HepG2 (cell line): ENCODE results near the gene MCU. TPM values are rescaled to one million over a fixed set of nuclear protein-coding genes. Genes with fewer than 3 reads are reported as not detected.

Experiments used
- ATAC-seq: fragments of 200-7000 bp; cut with Tn5 transposase; 3 replicates; pipeline ENCODE4 v1.9.1; 2020; ENCODE audit warnings: mild to moderate bottlenecking, moderate library complexity
- BruUV-seq: library from RNA; stranded (reverse); fragments of 400-500 nt; replicated peaks from 2 replicates; lab custom pipeline; 2021; lab: Mats Ljungman, UMichigan
- CTCF ChIA-PET: fragments of 300-600 bp; formaldehyde crosslinking; extraction: SDS; loops from one replicate; lab custom pipeline; 2021; ENCODE audit warnings: low total read pairs, inconsistent platforms, low intra/inter-chr PET ratio; lab: Yijun Ruan, JAX
- POLR2A ChIA-PET: fragments of 350-600 bp; sonication (Branson Sonifier 250); formaldehyde crosslinking; loops from one replicate; lab custom pipeline; 2020; ENCODE audit warnings: antibody characterized with exemption, inconsistent platforms; lab: Yijun Ruan, JAX
- DNase-seq: peaks from one replicate; pipeline ENCODE4 v3.0.0-alpha.2; 2015; ENCODE audit warnings: low spot score
- FAIRE-seq: peaks from 3 replicates; lab custom pipeline; 2011; peaks lifted over from hg19 to GRCh38; lab: Jason Lieb, UNC
- H2AFZ ChIP-seq: one replicate; pipeline ENCODE4 v1.6.1; 2011; ENCODE audit warnings: low read length, inconsistent platforms
- H3K27ac ChIP-seq: fragments of 300-600 bp; 3 replicates; pipeline ENCODE4 v1.8.0; 2011; ENCODE audit warnings: mixed run types, mild to moderate bottlenecking, mixed read lengths, low read length, inconsistent platforms; ENCODE audit not compliant: insufficient read depth; ENCODE audit errors: extremely low read length
- H3K27me3 ChIP-seq, 2 experiments: fragments of 200-600 bp in 1 of 2; 2 replicates in 1 of 2; 3 replicates in 1 of 2; pipeline versions ENCODE4 v1.6.0 to v1.8.0; 2011; ENCODE audit warnings: low read length in 2 of 2, mild to moderate bottlenecking in 2 of 2, moderate library complexity in 2 of 2, inconsistent platforms in 1 of 2; ENCODE audit not compliant: insufficient read depth in 2 of 2, control insufficient read depth in 1 of 2
- H3K36me3 ChIP-seq, 2 experiments: fragments of 200-600 bp in 1 of 2; replicated peaks in 1 of 2; 2 replicates in 1 of 2; 3 replicates in 1 of 2; pipeline versions ENCODE4 v1.5.1 to v1.8.0; 2011; ENCODE audit warnings: low read length in 2 of 2, inconsistent platforms in 1 of 2; ENCODE audit not compliant: insufficient read depth in 2 of 2, control insufficient read depth in 1 of 2
- H3K4me1 ChIP-seq: 2 replicates; pipeline ENCODE4 v1.5.1; 2012; ENCODE audit warnings: low read length, inconsistent platforms; ENCODE audit not compliant: insufficient read depth
- H3K4me2 ChIP-seq: 2 replicates; pipeline ENCODE4 v1.6.0; 2011; ENCODE audit warnings: low read depth, low read length, inconsistent platforms
- H3K4me3 ChIP-seq, 3 experiments: fragments of 200-600 bp in 1 of 3; sonication (generic), shearing (Covaris generic) in 1 of 3; replicated peaks in 1 of 3; 2 replicates each; pipeline ENCODE4 v1.5.1; 2011 to 2016; ENCODE audit warnings: low read length in 3 of 3, inconsistent platforms in 2 of 3, low read depth in 2 of 3, mild to moderate bottlenecking in 2 of 3, control low read depth in 1 of 3, mixed read lengths in 1 of 3; ENCODE audit not compliant: insufficient read depth in 1 of 3
- H3K79me2 ChIP-seq: one replicate; pipeline ENCODE4 v1.6.1; 2011; ENCODE audit warnings: low read length, inconsistent platforms; ENCODE audit not compliant: insufficient read depth
- H3K9ac ChIP-seq: 2 replicates; pipeline ENCODE4 v1.6.0; 2011; ENCODE audit warnings: mild to moderate bottlenecking, low read depth, low read length, inconsistent platforms; ENCODE audit not compliant: insufficient read depth
- H3K9me3 ChIP-seq: 2 replicates; pipeline ENCODE4 v1.5.1; 2012; ENCODE audit warnings: mild to moderate bottlenecking, low read length
- H4K20me1 ChIP-seq: 2 replicates; pipeline ENCODE4 v1.6.0; 2011; ENCODE audit warnings: inconsistent platforms, mild to moderate bottlenecking, low read length, moderate library complexity; ENCODE audit not compliant: insufficient read depth
- FOXA3 ChIP-seq: IDR thresholded peaks from 2 replicates; pipeline ENCODE4 v1.6.1; 2016; ENCODE audit warnings: missing genetic modification reagents, missing compliant biosample characterization
- FOXP1 ChIP-seq, 2 experiments: fragments of 450-650 bp in 1 of 2; IDR thresholded peaks; 2 replicates each; pipeline ENCODE4 v1.6.1; 2017 to 2018; ENCODE audit warnings: antibody characterized with exemption in 1 of 2
- SALL1 ChIP-seq: sonication (generic); formaldehyde crosslinking; IDR thresholded peaks from 2 replicates; pipeline ENCODE4 v1.8.0; 2022; ENCODE audit warnings: mild to moderate bottlenecking, missing genetic modification reagents
- SIX4 ChIP-seq: sonication (generic); formaldehyde crosslinking; IDR thresholded peaks from 2 replicates; pipeline ENCODE4 v1.4.0; 2020; ENCODE audit warnings: missing genetic modification reagents
- SNAPC2 ChIP-seq: sonication (generic); formaldehyde crosslinking; IDR thresholded peaks from 2 replicates; pipeline ENCODE4 v1.8.1; 2022; ENCODE audit warnings: mild to moderate bottlenecking, missing genetic modification reagents
- SOX13 ChIP-seq, 3 experiments: fragments of 450-650 bp in 1 of 3; sonication (generic) in 1 of 3; formaldehyde crosslinking in 1 of 3; IDR thresholded peaks in 2 of 3; conservative IDR thresholded peaks in 1 of 3; 2 replicates each; pipeline versions ENCODE4 v1.5.0 to v1.6.1; 2016 to 2020; ENCODE audit warnings: antibody characterized with exemption in 1 of 3, mild to moderate bottlenecking in 1 of 3, missing compliant biosample characterization in 1 of 3, missing genetic modification reagents in 1 of 3, moderate library complexity in 1 of 3
- SOX5 ChIP-seq: IDR thresholded peaks from 2 replicates; pipeline ENCODE4 v1.6.1; 2016; ENCODE audit warnings: borderline replicate concordance
- TCF7 ChIP-seq: sonication (generic); IDR thresholded peaks from 2 replicates; pipeline ENCODE4 v1.6.1; 2016; ENCODE audit warnings: antibody characterized with exemption, low read depth
- ZC3H4 ChIP-seq: sonication (generic); formaldehyde crosslinking; IDR thresholded peaks from 2 replicates; pipeline ENCODE4 v1.4.0; 2020; ENCODE audit warnings: missing genetic modification reagents, borderline replicate concordance
- WGBS: methylation state at CpG from one replicate; pipeline ENCODE4 v1.1.6; 2017; ENCODE audit warnings: low lambda C conversion rate; 5-methylcytosine and 5-hydroxymethylcytosine counted together
- in situ Hi-C: cut with HindIII; loops from 2 replicates; pipeline ENCODE4 v1.10.0; 2017; ENCODE audit warnings: low pct_unique_long_range_greater_than_20kb; ENCODE audit not compliant: extremely low pct_ligation_motif_present
- intact Hi-C: fragments of 100-400 bp; cut with micrococcal nuclease; formaldehyde crosslinking; loops from one replicate; pipeline ENCODE4 v1.10.0; 2022; ENCODE audit not compliant: unreplicated experiment
- polyA plus RNA-seq, 8 experiments: library from polyadenylated mRNA; depleted of rRNA in 3 of 8; stranded (reverse) in 7 of 8; unstranded in 1 of 8; fragments of >200 nt; fragmentation: Illumina TruSeq in 4 of 8; extraction: Trizol in 4 of 8; gene quantifications; 2 replicates each; pipeline versions ENCODE4 v1.2.1 to v1.2.3, GENCODE V29; 2011 to 2016; ENCODE audit warnings: low read depth in 4 of 8, missing spikeins in 1 of 8, mixed read lengths in 1 of 8; ENCODE audit not compliant: insufficient read depth in 1 of 8
- total RNA-seq, 5 experiments: library from RNA; depleted of rRNA; stranded (reverse); fragments of >200 nt; fragmentation: Illumina TruSeq; extraction: Trizol; gene quantifications; 2 replicates each; pipeline ENCODE4 v1.2.3, GENCODE V29; 2016; ENCODE audit warnings: low read depth in 1 of 5

MCU gene
- total and polyA plus RNA-seq, 2 of the 13 experiments (the other 11 are each of a cell fraction or from before 2014, with no cell fraction given): 25.9 to 64.5 TPM

DNA sequence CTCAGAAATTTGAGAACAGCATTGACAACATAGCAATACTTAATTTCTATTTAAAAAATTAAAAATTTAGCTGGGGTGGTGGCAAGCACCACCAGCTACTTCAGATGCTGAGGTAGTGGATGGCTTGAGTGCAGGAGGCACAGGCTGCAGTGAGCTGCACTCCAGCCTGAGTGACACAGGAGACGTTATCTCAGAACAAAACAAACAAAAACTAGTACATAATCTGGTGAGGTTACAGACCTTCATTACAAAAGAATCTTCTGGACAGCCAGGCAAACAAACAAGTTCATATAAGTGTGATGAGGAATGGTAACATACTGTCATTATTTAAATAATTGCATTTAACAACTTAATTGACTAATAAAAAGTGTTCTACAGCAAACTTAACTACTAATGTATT is 124.6 kb downstream of the MCU start:
- BruUV-seq: no TSS peak
- no peaks in the 10 kb centered on the region for H3K27me3 ChIP-seq
- no peaks in the 10 kb centered on the region for H3K9me3 ChIP-seq
- no peak overlapping the region for H3K9ac ChIP-seq
- H3K27ac ChIP-seq: no peak overlapping the region
- no peaks in the 10 kb centered on the region for H4K20me1 ChIP-seq
- peak; percentile 21 for FAIRE-seq
- POLR2A ChIA-PET: no interaction called here
- CTCF ChIA-PET: no interaction called here
- TF ChIP-seq FOXA3 (CRISPR knock-in tag): 0 out of 2 replicates have a peak, but pooled peaks have one; percentile 13
- TF ChIP-seq SALL1: peak; percentile 32; the same call in 1 of the 2 replicates
- no peak for TF ChIP-seq ZC3H4 (CRISPR knock-in tag)
- TF ChIP-seq FOXP1 (IDR thresholded peaks at IDR 0.05): no peak
- TF ChIP-seq FOXP1 (CRISPR knock-in tag; IDR thresholded peaks at IDR 0.05): peak; percentile 11; the same call in 1 of the 2 replicates
- TF ChIP-seq SIX4 (CRISPR knock-in tag): no peak
- intact Hi-C loops (no loop called here), in situ Hi-C loops (no loop called here)
- no peak overlapping the region for H2AFZ ChIP-seq
- H3K4me2 ChIP-seq: no peak overlapping the region
- 4% methylated on average over 1 of the region's 1 CpG for WGBS
- no peaks in the 10 kb centered on the region for H3K79me2 ChIP-seq
- peaks cover 41% of the 10 kb centered on the region for H3K4me1 ChIP-seq
- no peak overlapping the region for H3K4me3 ChIP-seq
- H3K36me3 ChIP-seq: no peaks in the 10 kb centered on the region
- peak; percentile 73 for ATAC-seq
- DNase-seq: peak; percentile 26

DNA sequence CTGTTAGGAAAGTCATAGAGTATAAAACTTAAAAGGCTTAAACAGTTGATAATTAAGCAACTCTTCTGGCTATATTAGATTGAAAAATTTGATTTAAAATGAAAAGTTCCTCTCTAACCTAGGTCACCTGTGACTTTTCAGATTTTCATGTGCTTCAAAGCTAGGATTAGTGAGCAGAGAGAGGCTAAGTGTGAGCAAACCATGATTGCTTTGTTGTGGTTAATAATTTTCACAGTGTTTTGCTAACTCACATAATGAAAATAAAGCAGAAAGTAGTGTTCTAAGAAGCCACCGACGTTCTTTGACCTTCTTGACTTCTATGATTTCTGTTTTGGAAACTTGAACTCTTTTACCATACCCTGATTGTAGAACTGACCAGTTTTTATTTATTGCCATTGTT is 126.1 kb downstream of the MCU start:
- intact Hi-C loops (no loop called here), in situ Hi-C loops (no loop called here)
- Histone ChIP-seq H3K27ac (no peak overlapping the region), H3K9me3 (no peaks in the 10 kb centered on the region), H3K9ac (no peak overlapping the region), H3K4me3 (no peak overlapping the region), H4K20me1 (no peaks in the 10 kb centered on the region), H3K4me2 (no peak overlapping the region), H3K36me3 (no peaks in the 10 kb centered on the region), H3K4me1 (peaks cover 41% of the 10 kb centered on the region), H2AFZ (no peak overlapping the region), H3K79me2 (no peaks in the 10 kb centered on the region), H3K27me3 (no peaks in the 10 kb centered on the region)
- CTCF ChIA-PET: no interaction called here
- DNase-seq (no peak), ATAC-seq (no peak), FAIRE-seq (peak; percentile 34)
- 0 out of 2 replicates have a peak, but pooled peaks have one; percentile 17 for TF ChIP-seq SOX5
- TF ChIP-seq SNAPC2 (CRISPR knock-in tag): no peak
- peak; percentile 42; the same call in 1 of the 2 replicates for TF ChIP-seq TCF7
- TF ChIP-seq SOX13 (IDR thresholded peaks at IDR 0.05): no peak
- peak in 1 of 2 experiments; percentile 56; a peak in 2 of 4 replicates for TF ChIP-seq SOX13 (CRISPR knock-in tag; conservative IDR thresholded peaks at IDR 0.05 in 1 of 2, IDR thresholded peaks at IDR 0.05 in 1 of 2)
- no TSS peak for BruUV-seq
- POLR2A ChIA-PET: no interaction called here
- 20% methylated on average over 2 of the region's 2 CpGs for WGBS
